Jurkat, Clone E6-1 (cell line): Measurements from ENCODE around the gene FUS.
"Not testable (repeated sequence)": the region's sequence is repeated elsewhere in the genome, so short reads cannot be mapped to it uniquely, and the experiment has no call there.

Source experiments
- DNase-seq: peaks from one replicate; pipeline ENCODE4 v3.0.0-alpha.2; 2011; ENCODE audit warnings: low read depth, low spot score
- H3K4me3 ChIP-seq: 2 replicates; pipeline ENCODE4 v1.5.1; 2011; ENCODE audit warnings: mild to moderate bottlenecking, low read length, control low read depth, moderate library complexity

FUS gene

GRCh38 chr16:31195861-31196260 lies 15.9 kb downstream of the FUS start:
- H3K4me3 ChIP-seq, DNase-seq: not testable (repeated sequence)

- no peak overlapping the region for H3K4me3 ChIP-seq
- no peak for DNase-seq
Observed at GRCh38 chr16:31196324-31197088, 16.6 kb downstream of the FUS start.

GRCh38 chr16:31198207-31198882 lies 18.4 kb downstream of the FUS start:
- H3K4me3 ChIP-seq: no peak overlapping the region
- no peak for DNase-seq

GRCh38 chr16:31199430-31200041 lies 19.6 kb downstream of the FUS start:
- DNase-seq: no peak
- no peak overlapping the region for H3K4me3 ChIP-seq

- not testable (repeated sequence) for DNase-seq, H3K4me3 ChIP-seq
Observed at GRCh38 chr16:31200111-31200510, 20.2 kb downstream of the FUS start.

- DNase-seq: peak; percentile 45
Observed at GRCh38 chr16:31200821-31201568, 21.1 kb downstream of the FUS start.

GRCh38 chr16:31201582-31202413 lies 21.9 kb downstream of the FUS start:
- no peak for DNase-seq
- no peak overlapping the region for H3K4me3 ChIP-seq

More at GRCh38 chr16:31200821-31201568, 21.1 kb downstream of the FUS start:
- H3K4me3 ChIP-seq: no peak overlapping the region

- no peak for DNase-seq
- H3K4me3 ChIP-seq: no peak within 1 kb of the TSS
Observed at GRCh38 chr16:31202414-31203375, 22.8 kb downstream of the FUS start, which contains the start of gene PYCARD. PYCARD (minus strand) TSS chr16:31202760; CDS start chr16:31202690, 70 bp downstream.

GRCh38 chr16:31204871-31205666 lies 25.1 kb downstream of the FUS start:
- DNase-seq: no peak
- no peak overlapping the region for H3K4me3 ChIP-seq

GRCh38 chr16:31206776-31207175 lies 26.8 kb downstream of the FUS start:
- H3K4me3 ChIP-seq: no peak overlapping the region
- DNase-seq: no peak

- no peak overlapping the region for H3K4me3 ChIP-seq
Observed at GRCh38 chr16:31213342-31213741, 33.4 kb downstream of the FUS start.

GRCh38 chr16:31213877-31214707 lies 34.2 kb downstream of the FUS start, which contains the start of gene TRIM72:
TRIM72 (plus strand) TSS chr16:31214119; CDS start chr16:31214739, 620 bp downstream.
- DNase-seq: no peak

More at GRCh38 chr16:31213342-31213741, 33.4 kb downstream of the FUS start:
- no peak for DNase-seq

GRCh38 chr16:31214708-31215286 lies 34.9 kb downstream of the FUS start:
- H3K4me3 ChIP-seq: no peak overlapping the region
- no peak for DNase-seq

More at GRCh38 chr16:31213877-31214707, 34.2 kb downstream of the FUS start, which contains the start of gene TRIM72:
- no peak within 1 kb of the TSS for H3K4me3 ChIP-seq

GRCh38 chr16:31215287-31216162 lies 35.6 kb downstream of the FUS start:
- no peak for DNase-seq
- H3K4me3 ChIP-seq: no peak overlapping the region
